SK-N-SH treated with all-trans-retinoic acid at 6 μM for 48 hours (cell line): ENCODE measurements around the gene FOXL1.

Experiments used
- ATAC-seq: fragments of 200-7000 bp; cut with Tn5 transposase; 3 replicates; pipeline ENCODE4 v1.9.1; 2020; ENCODE audit warnings: mild to moderate bottlenecking, moderate library complexity
- BACH2 ChIP-seq: fragments of 250-450 bp; sonication (Bioruptor Pico); IDR thresholded peaks from 2 replicates; pipeline ENCODE4 v1.9.0; 2021; ENCODE audit warnings: mild to moderate bottlenecking, borderline replicate concordance
- CSDC2 ChIP-seq: fragments of 250-450 bp; sonication (Bioruptor Pico); IDR thresholded peaks from 2 replicates; pipeline ENCODE4 v1.5.0; 2020; ENCODE audit warnings: mild to moderate bottlenecking, moderate library complexity
- CSRNP3 ChIP-seq: fragments of 250-450 bp; sonication (Bioruptor Pico); IDR thresholded peaks from 2 replicates; pipeline ENCODE4 v1.5.1; 2021; ENCODE audit warnings: mild to moderate bottlenecking, moderate library complexity
- ESRRG ChIP-seq: fragments of 250-450 bp; sonication (Bioruptor Pico); IDR thresholded peaks from 2 replicates; pipeline ENCODE4 v1.6.1; 2021; ENCODE audit warnings: mild to moderate bottlenecking
- GLIS3 ChIP-seq: fragments of 250-450 bp; sonication (Bioruptor Pico); IDR thresholded peaks from 2 replicates; pipeline ENCODE4 v1.5.0; 2020; ENCODE audit warnings: mild to moderate bottlenecking, moderate library complexity
- OSR1 ChIP-seq: fragments of 250-450 bp; sonication (Bioruptor Pico); IDR thresholded peaks from 2 replicates; pipeline ENCODE4 v1.8.0; 2022; ENCODE audit warnings: moderate library complexity, mild to moderate bottlenecking, inconsistent platforms
- PATZ1 ChIP-seq: fragments of 250-450 bp; sonication (Bioruptor Pico); IDR thresholded peaks from 2 replicates; pipeline ENCODE4 v1.8.0; 2020; ENCODE audit warnings: mild to moderate bottlenecking, moderate library complexity, borderline replicate concordance
- POU6F1 ChIP-seq: fragments of 250-450 bp; sonication (Bioruptor Pico); IDR thresholded peaks from 2 replicates; pipeline ENCODE4 v1.8.0; 2021; ENCODE audit warnings: low read depth, mild to moderate bottlenecking, moderate library complexity, borderline replicate concordance
- RARB ChIP-seq: fragments of 250-450 bp; sonication (Bioruptor Pico); IDR thresholded peaks from 2 replicates; pipeline ENCODE4 v1.8.0; 2021; ENCODE audit warnings: mild to moderate bottlenecking, moderate library complexity
- SNAI2 ChIP-seq: fragments of 250-450 bp; sonication (Bioruptor Pico); IDR thresholded peaks from 2 replicates; pipeline ENCODE4 v1.5.0; 2020; ENCODE audit warnings: mild to moderate bottlenecking, moderate library complexity
- TCF4 ChIP-seq: fragments of 250-450 bp; sonication (Bioruptor Pico); IDR thresholded peaks from 2 replicates; pipeline ENCODE4 v1.8.0; 2021; ENCODE audit warnings: mild to moderate bottlenecking, moderate library complexity, borderline replicate concordance
- TOX ChIP-seq: fragments of 250-450 bp; sonication (Bioruptor Pico); IDR thresholded peaks from 2 replicates; pipeline ENCODE4 v1.8.0; 2021; ENCODE audit warnings: mild to moderate bottlenecking, moderate library complexity, borderline replicate concordance
- TSHZ2 ChIP-seq: fragments of 250-450 bp; sonication (Bioruptor Pico); IDR thresholded peaks from 2 replicates; pipeline ENCODE4 v1.5.0; 2020; ENCODE audit warnings: mild to moderate bottlenecking, moderate library complexity
- ZC3H10 ChIP-seq: fragments of 250-450 bp; sonication (Bioruptor Pico); IDR thresholded peaks from 2 replicates; pipeline ENCODE4 v1.5.1; 2021; ENCODE audit warnings: mild to moderate bottlenecking, moderate library complexity
- ZNF565 ChIP-seq: fragments of 450-650 bp; formaldehyde crosslinking; conservative IDR thresholded peaks from 2 replicates; pipeline ENCODE4 v1.5.0; 2020; ENCODE audit warnings: low read depth, mild to moderate bottlenecking, moderate library complexity
- ZNF70 ChIP-seq: fragments of 450-650 bp; formaldehyde crosslinking; IDR thresholded peaks from 2 replicates; pipeline ENCODE4 v1.5.0; 2020; ENCODE audit warnings: mild to moderate bottlenecking, moderate library complexity
- ZNF8 ChIP-seq: fragments of 450-650 bp; formaldehyde crosslinking; IDR thresholded peaks from 2 replicates; pipeline ENCODE4 v1.5.0; 2020; ENCODE audit warnings: mild to moderate bottlenecking, moderate library complexity

FOXL1 gene

GRCh38 chr16:86566966-86567700 lies 11.2 kb upstream of the FOXL1 start (continued):
- TF ChIP-seq ZNF8 (CRISPR knock-in tag) (no peak), BACH2 (no peak), ZNF565 (CRISPR knock-in tag) (no peak), ZC3H10 (no peak), TCF4 (CRISPR knock-in tag) (no peak), POU6F1 (CRISPR knock-in tag) (no peak), SNAI2 (CRISPR knock-in tag) (no peak)

- no peak for ATAC-seq
- TF ChIP-seq RARB (CRISPR knock-in tag) (no peak), OSR1 (CRISPR knock-in tag) (no peak), ZC3H10 (no peak), PATZ1 (CRISPR knock-in tag) (no peak), TOX (no peak), SNAI2 (CRISPR knock-in tag) (no peak)
Observed at GRCh38 chr16:86567701-86568581, 10.4 kb upstream of the FOXL1 start.

GRCh38 chr16:86568677-86569623 lies 9.4 kb upstream of the FOXL1 start:
- ATAC-seq: no peak
- no peak for TF ChIP-seq POU6F1 (CRISPR knock-in tag)
- no peak for TF ChIP-seq TSHZ2 (CRISPR knock-in tag)
- TF ChIP-seq CSRNP3 (CRISPR knock-in tag): no peak
- TF ChIP-seq TCF4 (CRISPR knock-in tag): no peak
- no peak for TF ChIP-seq ZNF70 (CRISPR knock-in tag)
- TF ChIP-seq CSDC2 (CRISPR knock-in tag): no peak
- no peak for TF ChIP-seq PATZ1 (CRISPR knock-in tag)
- no peak for TF ChIP-seq ESRRG (CRISPR knock-in tag)
- TF ChIP-seq GLIS3 (CRISPR knock-in tag): no peak
- no peak for TF ChIP-seq TOX
- no peak for TF ChIP-seq ZNF8 (CRISPR knock-in tag)
